Left lung (tissue), 10 donors: Measurements from ENCODE around the gene SERPINA5. TPM values are rescaled to one million over a fixed set of nuclear protein-coding genes. Genes with fewer than 3 reads are reported as not detected.

Experiments used
- ATAC-seq: fragments of 200-7000 bp; cut with Tn5 transposase; one replicate; pipeline ENCODE4 v1.9.1; 2020; ENCODE audit warnings: moderate library complexity
- DNase-seq, 4 donors: peaks; one replicate each; pipeline ENCODE4 v3.0.0-alpha.2; 2013 to 2020
- H3K27ac ChIP-seq, 2 donors: fragments of 200-600 bp; sonication (generic) in 1 of 2; one replicate each; pipeline versions ENCODE4 v1.5.0 to v1.8.0; 2020 to 2021
- H3K27me3 ChIP-seq, 2 donors: fragments of 200-600 bp; sonication (generic) in 1 of 2; one replicate each; pipeline versions ENCODE4 v1.5.0 to v1.8.0; 2020 to 2021
- H3K36me3 ChIP-seq, 2 donors: fragments of 200-600 bp; sonication (generic) in 1 of 2; one replicate each; pipeline versions ENCODE4 v1.5.0 to v1.8.0; 2020 to 2021
- H3K4me1 ChIP-seq, 2 donors: fragments of 200-600 bp; one replicate each; pipeline ENCODE4 v1.8.0; 2021
- H3K4me3 ChIP-seq, 2 donors: fragments of 200-600 bp; sonication (generic) in 1 of 2; one replicate each; pipeline versions ENCODE4 v1.5.0 to v1.8.0; 2020 to 2021; ENCODE audit warnings: mild to moderate bottlenecking in 1 of 2
- H3K9me3 ChIP-seq, 2 donors: fragments of 200-600 bp; sonication (generic) in 1 of 2; one replicate each; pipeline versions ENCODE4 v1.5.0 to v1.8.0; 2020 to 2021
- intact Hi-C, 2 donors: fragments of 100-400 bp; cut with DNase I; formaldehyde crosslinking; loops; one replicate each; pipeline versions ENCODE4 v1.11.2 to v1.14.2; 2022
- polyA plus RNA-seq, 6 donors: library from polyadenylated mRNA; unstranded; fragments of 120-200 nt; gene quantifications; one replicate each; pipeline ENCODE4 v1.2.1, GENCODE V29; 2013; ENCODE audit not compliant: insufficient read length in 6 of 6
- total RNA-seq, 2 donors: library from RNA; stranded (reverse); fragmentation: NEBNext Ultra II Directional; extraction: Animal tissue kit (Norgen Biotek cat#: 25700); gene quantifications; one replicate each; pipeline ENCODE4 v1.2.1, GENCODE V29; 2021
- TF ChIP-seq, protein P1 (sequence below), 2 donors: fragments of 200-600 bp; sonication (generic) in 1 of 2; IDR thresholded peaks; one replicate each; pipeline versions ENCODE4 v1.5.0 to v1.8.0; 2021; ENCODE audit warnings: antibody characterized with exemption in 2 of 2
- donor health status: DM: no; HTN: yes; CAD: no.
- donor health status: DM: no; HTN: no; CAD: no.

The SERPINA5 gene
- total and polyA plus RNA-seq, 8 donors: 0.26 to 3.2 (median 0.70) TPM

DNA sequence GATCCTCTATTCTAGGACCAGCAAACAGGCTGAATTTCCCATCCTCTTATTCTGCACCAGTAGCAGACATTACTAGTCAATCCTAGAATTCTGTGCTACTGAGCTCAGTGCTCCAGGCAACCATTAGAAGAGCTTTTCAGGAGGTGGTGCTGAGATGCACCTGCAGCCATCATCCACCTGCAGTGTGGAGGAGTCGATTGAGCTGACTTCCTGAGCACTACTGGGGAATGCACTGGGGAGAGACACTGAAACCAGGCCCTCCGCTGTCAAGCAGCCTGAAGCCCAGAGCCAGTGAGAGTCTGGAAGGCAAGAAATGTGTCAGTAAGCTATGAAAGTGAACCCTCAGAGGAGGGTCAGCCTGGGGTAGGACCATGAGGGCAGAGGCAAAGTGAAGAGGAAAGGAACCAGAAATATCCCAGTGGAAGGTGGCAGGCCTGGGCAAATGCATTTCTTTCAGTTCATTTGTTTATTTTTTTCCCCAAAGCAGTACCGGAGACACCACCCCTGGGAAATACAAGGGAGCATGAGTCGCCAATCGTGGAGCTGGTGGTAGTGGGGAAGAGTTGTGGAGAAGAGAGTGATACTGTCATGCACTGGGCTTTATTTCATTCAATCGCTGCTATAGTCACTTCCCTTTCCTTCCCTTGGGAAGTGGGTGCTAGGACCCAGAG, 43.0 kb upstream of the SERPINA5 start:
- intact Hi-C loops: no loop called here
- DNase-seq (no peak), ATAC-seq (no peak)
- Histone ChIP-seq H3K4me3 (no peak overlapping the region), H3K27ac (no peak overlapping the region), H3K36me3 (no peaks in the 10 kb centered on the region), H3K9me3 (no peaks in the 10 kb centered on the region), H3K4me1 (no peaks in the 10 kb centered on the region), H3K27me3 (peaks cover 0 to 37% of the 10 kb centered on the region in 2 donors)
- TF ChIP-seq, protein P1, sequence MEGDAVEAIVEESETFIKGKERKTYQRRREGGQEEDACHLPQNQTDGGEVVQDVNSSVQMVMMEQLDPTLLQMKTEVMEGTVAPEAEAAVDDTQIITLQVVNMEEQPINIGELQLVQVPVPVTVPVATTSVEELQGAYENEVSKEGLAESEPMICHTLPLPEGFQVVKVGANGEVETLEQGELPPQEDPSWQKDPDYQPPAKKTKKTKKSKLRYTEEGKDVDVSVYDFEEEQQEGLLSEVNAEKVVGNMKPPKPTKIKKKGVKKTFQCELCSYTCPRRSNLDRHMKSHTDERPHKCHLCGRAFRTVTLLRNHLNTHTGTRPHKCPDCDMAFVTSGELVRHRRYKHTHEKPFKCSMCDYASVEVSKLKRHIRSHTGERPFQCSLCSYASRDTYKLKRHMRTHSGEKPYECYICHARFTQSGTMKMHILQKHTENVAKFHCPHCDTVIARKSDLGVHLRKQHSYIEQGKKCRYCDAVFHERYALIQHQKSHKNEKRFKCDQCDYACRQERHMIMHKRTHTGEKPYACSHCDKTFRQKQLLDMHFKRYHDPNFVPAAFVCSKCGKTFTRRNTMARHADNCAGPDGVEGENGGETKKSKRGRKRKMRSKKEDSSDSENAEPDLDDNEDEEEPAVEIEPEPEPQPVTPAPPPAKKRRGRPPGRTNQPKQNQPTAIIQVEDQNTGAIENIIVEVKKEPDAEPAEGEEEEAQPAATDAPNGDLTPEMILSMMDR (IDR thresholded peaks at IDR 0.05): no peak

DNA sequence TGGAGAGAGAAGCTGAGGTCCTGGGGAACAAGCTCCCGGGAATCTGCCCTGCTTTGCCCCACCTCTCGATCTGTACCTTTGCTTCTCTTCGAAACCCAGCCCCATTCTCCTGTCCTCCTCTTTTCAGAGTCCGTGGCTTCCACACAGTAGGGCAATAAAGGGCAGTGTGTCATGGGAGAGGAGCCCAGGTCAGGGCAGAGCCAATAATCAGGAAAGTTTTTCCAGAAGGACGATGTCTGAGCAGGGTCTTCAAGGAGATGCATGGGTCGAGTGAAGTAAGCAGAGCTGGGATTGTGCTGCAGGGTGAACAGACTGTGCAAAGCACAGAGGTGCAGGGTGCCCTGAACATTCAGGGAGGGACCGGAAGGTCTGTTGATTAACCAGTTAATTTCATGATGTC, 42.0 kb upstream of the SERPINA5 start:
- Histone ChIP-seq H3K27me3 (peaks cover 0 to 27% of the 10 kb centered on the region in 2 donors), H3K9me3 (no peaks in the 10 kb centered on the region), H3K36me3 (no peaks in the 10 kb centered on the region), H3K4me1 (no peaks in the 10 kb centered on the region), H3K4me3 (no peak overlapping the region), H3K27ac (no peak overlapping the region)
- ATAC-seq (no peak), DNase-seq (no peak)
- intact Hi-C loops: no loop called here
- TF ChIP-seq, protein P1 (IDR thresholded peaks at IDR 0.05): no peak

DNA sequence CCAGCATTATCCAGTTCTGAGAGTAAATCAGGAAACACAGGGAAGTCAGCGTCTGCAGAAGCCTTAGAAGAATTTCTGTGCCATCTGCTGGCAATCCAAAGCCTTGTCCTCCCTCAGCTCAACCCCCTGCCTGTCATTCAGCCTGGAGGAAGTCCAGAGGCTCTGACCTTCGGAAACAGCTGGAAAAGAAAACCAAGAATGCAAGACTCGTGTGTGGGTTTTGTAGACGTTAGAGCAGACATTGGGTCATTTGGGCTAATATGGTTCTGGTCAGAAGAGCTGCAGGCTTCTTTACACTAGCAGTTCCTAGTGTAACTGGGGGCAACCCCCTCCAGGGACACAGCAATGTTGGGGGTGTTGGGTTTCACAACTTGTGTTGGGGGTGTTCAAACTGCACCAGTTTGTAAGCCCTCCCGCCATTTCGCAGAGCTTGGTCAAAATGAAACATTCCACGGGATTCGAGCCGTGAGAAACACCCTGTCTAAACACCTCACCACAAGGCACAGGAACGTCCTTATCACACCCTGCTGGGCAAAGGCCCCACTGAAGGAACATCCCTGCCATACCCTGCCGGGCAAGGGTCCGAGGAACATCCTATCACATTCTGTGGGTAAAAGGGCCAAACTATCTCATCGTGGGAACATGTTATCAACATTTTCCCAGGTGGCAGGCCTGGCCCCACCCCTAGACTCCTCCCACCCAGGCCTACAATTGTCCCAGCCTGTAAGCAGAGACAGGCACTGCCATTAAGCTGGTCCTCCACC, 41.0 kb upstream of the SERPINA5 start:
- intact Hi-C loops: no loop called here
- H3K27me3 ChIP-seq: peaks cover 0 to 22% of the 10 kb centered on the region in 2 donors
- no peaks in the 10 kb centered on the region for H3K9me3 ChIP-seq
- TF ChIP-seq, protein P1 (IDR thresholded peaks at IDR 0.05): no peak
- ATAC-seq (no peak), DNase-seq (peak in 1 of 4 donors; percentile 13)
- H3K4me1 ChIP-seq: no peaks in the 10 kb centered on the region
- H3K4me3 ChIP-seq: no peak overlapping the region
- H3K36me3 ChIP-seq: no peaks in the 10 kb centered on the region
- no peak overlapping the region for H3K27ac ChIP-seq

DNA sequence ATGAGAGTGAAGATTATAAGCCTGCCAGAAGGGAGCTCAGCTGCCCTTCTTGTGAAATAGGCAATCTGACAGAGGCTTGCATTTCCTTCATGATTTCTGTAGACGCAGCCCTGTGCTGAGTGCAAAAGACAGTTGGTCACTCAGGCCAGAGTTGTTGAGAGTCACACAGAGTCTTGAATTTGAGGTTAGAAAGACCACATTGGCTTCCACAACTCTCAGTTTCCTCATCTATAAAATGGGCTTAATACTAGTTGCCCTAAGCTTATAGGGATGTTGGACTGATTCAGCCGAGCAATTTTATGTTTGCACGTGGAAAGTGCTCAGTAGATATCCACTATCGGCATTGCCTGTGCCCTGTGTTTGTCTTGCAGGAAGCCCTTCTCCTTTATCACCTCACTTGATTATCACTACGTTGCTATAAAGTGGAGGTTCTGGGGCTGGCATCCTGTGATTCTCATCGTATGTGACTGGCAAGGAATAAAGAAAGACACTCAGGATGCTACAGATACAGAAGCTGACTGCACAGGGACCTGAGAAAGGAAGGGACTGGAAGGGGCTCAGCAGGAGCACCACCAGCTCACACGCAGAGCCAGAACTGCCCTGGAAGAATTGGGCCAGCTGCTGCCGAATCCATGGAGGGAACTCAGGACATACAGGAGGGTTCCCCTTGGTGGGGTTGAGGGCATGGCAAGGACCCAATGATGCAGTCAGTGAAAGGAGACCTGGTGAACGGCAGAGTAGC, 39.8 kb upstream of the SERPINA5 start:
- Histone ChIP-seq H3K27me3 (peaks cover 0 to 26% of the 10 kb centered on the region in 2 donors), H3K36me3 (no peaks in the 10 kb centered on the region), H3K4me1 (no peaks in the 10 kb centered on the region), H3K27ac (no peak overlapping the region), H3K4me3 (no peak overlapping the region), H3K9me3 (peaks cover 0 to 5% of the 10 kb centered on the region in 2 donors)
- TF ChIP-seq, protein P1 (IDR thresholded peaks at IDR 0.05): no peak
- intact Hi-C loops: no loop called here
- no peak for ATAC-seq
- no peak for DNase-seq
